ENCODE measurements around the gene ACTL7A. TPM values are rescaled to one million over a fixed set of nuclear protein-coding genes. Genes with fewer than 3 reads are reported as not detected.
"Not testable (repeated sequence)": the region's sequence is repeated elsewhere in the genome, so short reads cannot be mapped to it uniquely, and the experiment has no call there.

Gene ACTL7A
- polyA plus RNA-seq, 4 donors: not detected

- no peak for DNase-seq (ENCODE audit: low read depth in 4 of 4, low spot score in 2 of 4)
Measured at GRCh38 chr9:108874058-108874788, 12.2 kb downstream of the ACTL7A start.

- DNase-seq (ENCODE audit: low read depth in 4 of 4, low spot score in 2 of 4): no peak
Measured at GRCh38 chr9:108876425-108876824, 14.4 kb downstream of the ACTL7A start.

- no peak for DNase-seq (ENCODE audit: low read depth in 4 of 4, low spot score in 2 of 4)
Measured at GRCh38 chr9:108877524-108877923, 15.5 kb downstream of the ACTL7A start.

- DNase-seq (ENCODE audit: low read depth in 4 of 4, low spot score in 2 of 4): no peak
Measured at GRCh38 chr9:108880738-108881316, 18.8 kb downstream of the ACTL7A start.

GRCh38 chr9:108882052-108882888, 20.2 kb downstream of the ACTL7A start:
- DNase-seq (ENCODE audit: low read depth in 4 of 4, low spot score in 2 of 4): no peak

GRCh38 chr9:108883085-108883484, 21.0 kb downstream of the ACTL7A start:
- no peak for DNase-seq (ENCODE audit: low read depth in 4 of 4, low spot score in 2 of 4)

- DNase-seq (ENCODE audit: low read depth in 4 of 4, low spot score in 2 of 4): no peak
Measured at GRCh38 chr9:108884701-108885100, 22.6 kb downstream of the ACTL7A start.

GRCh38 chr9:108885643-108886348, 23.7 kb downstream of the ACTL7A start:
- peak in 2 of 4 donors; percentile 7 to 12 for DNase-seq (ENCODE audit: low read depth in 4 of 4, low spot score in 2 of 4)

GRCh38 chr9:108886594-108887271, 24.7 kb downstream of the ACTL7A start:
- DNase-seq (ENCODE audit: low read depth in 4 of 4, low spot score in 2 of 4): not testable (repeated sequence)

- no peak for DNase-seq (ENCODE audit: low read depth in 4 of 4, low spot score in 2 of 4)
Measured at GRCh38 chr9:108889649-108890067, 27.6 kb downstream of the ACTL7A start.

GRCh38 chr9:108894225-108894997, 32.3 kb downstream of the ACTL7A start:
- no peak for DNase-seq (ENCODE audit: low read depth in 4 of 4, low spot score in 2 of 4)

GRCh38 chr9:108897324-108898096, 35.4 kb downstream of the ACTL7A start:
- no peak for DNase-seq (ENCODE audit: low read depth in 4 of 4, low spot score in 2 of 4)

GRCh38 chr9:108899023-108899695, 37.1 kb downstream of the ACTL7A start:
- not testable (repeated sequence) for DNase-seq (ENCODE audit: low read depth in 4 of 4, low spot score in 2 of 4)

GRCh38 chr9:108900176-108900575, 38.1 kb downstream of the ACTL7A start:
- no peak for DNase-seq (ENCODE audit: low read depth in 4 of 4, low spot score in 2 of 4)

GRCh38 chr9:108903420-108904103, 41.5 kb downstream of the ACTL7A start:
- no peak for DNase-seq (ENCODE audit: low read depth in 4 of 4, low spot score in 2 of 4)

- DNase-seq (ENCODE audit: low read depth in 4 of 4, low spot score in 2 of 4): no peak
Measured at GRCh38 chr9:108904161-108904560, 42.1 kb downstream of the ACTL7A start.

- DNase-seq (ENCODE audit: low read depth in 4 of 4, low spot score in 2 of 4): no peak
Measured at GRCh38 chr9:108905494-108905893, 43.4 kb downstream of the ACTL7A start.

- DNase-seq (ENCODE audit: low read depth in 4 of 4, low spot score in 2 of 4): no peak
Measured at GRCh38 chr9:108910402-108910801, 48.3 kb downstream of the ACTL7A start.

Measured in left renal cortex interstitium (tissue), 4 donors.